ENCODE data around the gene CKMT2.

CKMT2 gene

GRCh38 chr5:81308836-81309235 is 75.7 kb downstream of the CKMT2 start:
- no peak for DNase-seq (ENCODE audit: low read depth in 2 of 2)

GRCh38 chr5:81310402-81311063 is 77.4 kb downstream of the CKMT2 start:
- DNase-seq (ENCODE audit: low read depth in 2 of 2), result no peak

GRCh38 chr5:81313278-81313677 is 80.2 kb downstream of the CKMT2 start:
- no peak for DNase-seq (ENCODE audit: low read depth in 2 of 2)

- no peak for DNase-seq (ENCODE audit: low read depth in 2 of 2)
These were observed 80.6 kb downstream of the CKMT2 start for GRCh38 chr5:81313686-81314085.

GRCh38 chr5:81314581-81314980 is 81.5 kb downstream of the CKMT2 start:
- DNase-seq (ENCODE audit: low read depth in 2 of 2), result no peak

- peak; percentile 57 for DNase-seq (ENCODE audit: low read depth in 2 of 2)
These were observed 82.2 kb downstream of the CKMT2 start for GRCh38 chr5:81315336-81315735.

- no peak for DNase-seq (ENCODE audit: low read depth in 2 of 2)
These were observed 82.7 kb downstream of the CKMT2 start for GRCh38 chr5:81315830-81316229.
